CD4-positive, CD25-positive, alpha-beta regulatory T cell (primary cell): Measurements from ENCODE around the gene AATF. TPM values are rescaled to one million over a fixed set of nuclear protein-coding genes. Genes with fewer than 3 reads are reported as not detected.
A peak's percentile ranks its signal among the peaks of the same experiment; 100 is the strongest.

Source experiments
- ATAC-seq, 2 donors: fragments of 150-1000 bp; cut with Tn5 transposase; one replicate each; pipeline ENCODE4 v1.10.0; 2021; ENCODE audit warnings: low read depth in 2 of 2, moderate number of reproducible peaks in 2 of 2, moderate library complexity in 1 of 2
- DNase-seq, 3 donors: peaks; one replicate each; pipeline versions ENCODE4 v3.0.0 to v3.0.0-alpha.2; 2012 to 2022; ENCODE audit warnings: mixed read lengths in 1 of 3
- H3K27ac ChIP-seq: one replicate; pipeline ENCODE4 v1.7.0; 2013; ENCODE audit warnings: mild to moderate bottlenecking, low read length; ENCODE audit not compliant: insufficient read depth, poor library complexity, severe bottlenecking
- H3K27me3 ChIP-seq: one replicate; pipeline ENCODE4 v1.7.0; 2013; ENCODE audit warnings: low read length; ENCODE audit not compliant: control insufficient read depth, insufficient read depth
- H3K36me3 ChIP-seq: one replicate; pipeline ENCODE4 v1.7.0; 2013; ENCODE audit warnings: mild to moderate bottlenecking, low read length, moderate library complexity; ENCODE audit not compliant: control insufficient read depth, insufficient read depth
- H3K4me1 ChIP-seq: 2 replicates; pipeline ENCODE4 v1.7.0; 2013; ENCODE audit warnings: mild to moderate bottlenecking, low read length; ENCODE audit not compliant: insufficient read depth, control insufficient read depth, poor library complexity, severe bottlenecking
- H3K4me3 ChIP-seq: one replicate; pipeline ENCODE4 v1.7.0; 2013; ENCODE audit warnings: low read depth, mild to moderate bottlenecking, low read length, moderate library complexity
- H3K9me3 ChIP-seq, 2 experiments: 1 replicate in 1 of 2; 2 replicates in 1 of 2; pipeline ENCODE4 v1.7.0; 2013; ENCODE audit warnings: low read length in 2 of 2, mild to moderate bottlenecking in 1 of 2, moderate library complexity in 1 of 2; ENCODE audit not compliant: control insufficient read depth in 2 of 2
- H3K27ac Mint-ChIP-seq, 3 donors: one replicate each; pipeline ENCODE4 v1.8.0; 2020 to 2022; ENCODE audit warnings: mild to moderate bottlenecking in 3 of 3, mixed read lengths in 3 of 3, moderate library complexity in 2 of 3
- H3K27me3 Mint-ChIP-seq: one replicate; pipeline ENCODE4 v1.8.0; 2022; ENCODE audit warnings: mild to moderate bottlenecking, mixed read lengths
- H3K36me3 Mint-ChIP-seq: one replicate; pipeline ENCODE4 v1.8.0; 2020; ENCODE audit warnings: mixed read lengths
- H3K4me1 Mint-ChIP-seq, 4 donors: one replicate each; pipeline ENCODE4 v1.8.0; 2020 to 2022; ENCODE audit warnings: mixed read lengths in 4 of 4, mild to moderate bottlenecking in 1 of 4
- H3K4me3 Mint-ChIP-seq, 4 donors: one replicate each; pipeline ENCODE4 v1.8.0; 2020 to 2022; ENCODE audit warnings: mild to moderate bottlenecking in 4 of 4, mixed read lengths in 4 of 4, moderate library complexity in 3 of 4
- H3K9me3 Mint-ChIP-seq, 7 donors: one replicate each; pipeline ENCODE4 v1.8.0; 2020 to 2022; ENCODE audit warnings: mixed read lengths in 7 of 7, mild to moderate bottlenecking in 3 of 7, moderate library complexity in 2 of 7
- polyA plus RNA-seq, 4 donors: library from polyadenylated mRNA; unstranded; fragments of 300-500 nt; fragmentation: Illumina TruSeq; gene quantifications; one replicate each; pipeline ENCODE4 v1.2.3, GENCODE V29; 2021
- total RNA-seq: library from RNA; stranded (reverse); gene quantifications from one replicate; pipeline ENCODE4 v1.2.3, GENCODE V29; 2022

The AATF gene
- total and polyA plus RNA-seq, 5 donors from 2014 or later, result 72.6 to 89.8 (median 83.3) TPM

- H3K27me3 Mint-ChIP-seq, result peaks cover 74% of the 10 kb centered on the region
- H3K9me3 Mint-ChIP-seq, result peaks cover 0 to 5% (median 2%) of the 10 kb centered on the region in 7 donors
- Histone ChIP-seq H3K36me3 (no peaks in the 10 kb centered on the region), H3K27me3 (peaks cover 54% of the 10 kb centered on the region), H3K4me1 (peaks cover 53% of the 10 kb centered on the region), H3K27ac (no peak overlapping the region), H3K4me3 (no peak overlapping the region), H3K9me3 (no peaks in the 10 kb centered on the region)
- ATAC-seq (no peak), DNase-seq (no peak)
- peak overlapping the region in 3 of 4 donors; percentile 3 to 62 (median 13) for H3K4me3 Mint-ChIP-seq
- no peak overlapping the region for H3K27ac Mint-ChIP-seq
- peaks cover 5% of the 10 kb centered on the region for H3K36me3 Mint-ChIP-seq
- peaks cover 16 to 62% (median 33%) of the 10 kb centered on the region in 4 donors for H3K4me1 Mint-ChIP-seq
These were observed 3.6 kb upstream of the AATF start for GRCh38 chr17:36945140-36945539.

GRCh38 chr17:36945959-36946725, 2.6 kb upstream of the AATF start:
- no peak for ATAC-seq
- DNase-seq, result no peak
- Mint-ChIP-seq H3K9me3 (peaks cover 0 to 5% (median 2%) of the 10 kb centered on the region in 7 donors), H3K4me1 (peaks cover 20 to 64% (median 41%) of the 10 kb centered on the region in 4 donors), H3K4me3 (peak overlapping the region in 1 of 4 donors; percentile 97), H3K27ac (no peak overlapping the region), H3K27me3 (peaks cover 64% of the 10 kb centered on the region), H3K36me3 (peaks cover 12% of the 10 kb centered on the region)
- peaks cover 48% of the 10 kb centered on the region for H3K27me3 ChIP-seq
- peaks cover 60% of the 10 kb centered on the region for H3K4me1 ChIP-seq
- no peaks in the 10 kb centered on the region for H3K36me3 ChIP-seq
- no peak overlapping the region for H3K4me3 ChIP-seq
- no peak overlapping the region for H3K27ac ChIP-seq
- H3K9me3 ChIP-seq, result no peaks in the 10 kb centered on the region

- H3K27ac Mint-ChIP-seq, result peak overlapping the region in 2 of 3 donors; percentile 46 to 80
- peaks cover 12% of the 10 kb centered on the region for H3K36me3 Mint-ChIP-seq
- H3K9me3 ChIP-seq, result no peaks in the 10 kb centered on the region
- peaks cover 20 to 64% (median 41%) of the 10 kb centered on the region in 4 donors for H3K4me1 Mint-ChIP-seq
- no peak overlapping the region for H3K4me3 ChIP-seq
- peak overlapping the region in 1 of 4 donors; percentile 97 for H3K4me3 Mint-ChIP-seq
- H3K27me3 ChIP-seq, result peaks cover 43% of the 10 kb centered on the region
- DNase-seq (no peak), ATAC-seq (no peak)
- H3K9me3 Mint-ChIP-seq, result peaks cover 0 to 3% (median 0%) of the 10 kb centered on the region in 7 donors
- peaks cover 63% of the 10 kb centered on the region for H3K4me1 ChIP-seq
- peaks cover 58% of the 10 kb centered on the region for H3K27me3 Mint-ChIP-seq
- no peak overlapping the region for H3K27ac ChIP-seq
- H3K36me3 ChIP-seq, result no peaks in the 10 kb centered on the region
These were observed 2.0 kb upstream of the AATF start for GRCh38 chr17:36946726-36947091.

GRCh38 chr17:36947922-36948716, 635 bp upstream of the AATF start:
- H3K9me3 ChIP-seq, result no peaks in the 10 kb centered on the region
- DNase-seq (no peak), ATAC-seq (no peak)
- H3K4me3 ChIP-seq, result peak overlapping the region; percentile 96
- H3K4me3 Mint-ChIP-seq, result peak overlapping the region; percentile 91 to 97 (median 95)
- H3K4me1 Mint-ChIP-seq, result peaks cover 34 to 76% (median 53%) of the 10 kb centered on the region in 4 donors
- peaks cover 0 to 2% (median 0%) of the 10 kb centered on the region in 7 donors for H3K9me3 Mint-ChIP-seq
- H3K36me3 ChIP-seq, result peaks cover 13% of the 10 kb centered on the region
- H3K27me3 ChIP-seq, result peaks cover 42% of the 10 kb centered on the region
- H3K36me3 Mint-ChIP-seq, result peaks cover 26% of the 10 kb centered on the region
- peak overlapping the region; percentile 84 for H3K27ac ChIP-seq
- peak overlapping the region; percentile 96 to 99 (median 98) for H3K27ac Mint-ChIP-seq
- H3K4me1 ChIP-seq, result peaks cover 60% of the 10 kb centered on the region
- H3K27me3 Mint-ChIP-seq, result peaks cover 55% of the 10 kb centered on the region

- peaks cover 53% of the 10 kb centered on the region for H3K4me1 ChIP-seq
- peak overlapping the region; percentile 91 to 97 (median 95) for H3K4me3 Mint-ChIP-seq
- peaks cover 32% of the 10 kb centered on the region for H3K27me3 ChIP-seq
These were observed 740 bp downstream of the AATF start for GRCh38 chr17:36949461-36949927.

GRCh38 chr17:36950027-36950426, 1.3 kb downstream of the AATF start:
- Histone ChIP-seq H3K9me3 (no peaks in the 10 kb centered on the region), H3K36me3 (peaks cover 32% of the 10 kb centered on the region), H3K27me3 (peaks cover 27% of the 10 kb centered on the region), H3K27ac (no peak overlapping the region), H3K4me1 (peaks cover 49% of the 10 kb centered on the region), H3K4me3 (peak overlapping the region; percentile 96)
- Mint-ChIP-seq H3K36me3 (peaks cover 44% of the 10 kb centered on the region), H3K27me3 (peaks cover 36% of the 10 kb centered on the region), H3K4me3 (peak overlapping the region; percentile 91 to 97 (median 95)), H3K27ac (peak overlapping the region in 2 of 3 donors; percentile 96 to 98), H3K4me1 (peaks cover 45 to 80% (median 55%) of the 10 kb centered on the region in 4 donors), H3K9me3 (peaks cover 0 to 2% (median 0%) of the 10 kb centered on the region in 7 donors)
- ATAC-seq (no peak), DNase-seq (no peak)

More at GRCh38 chr17:36949461-36949927, 740 bp downstream of the AATF start:
- DNase-seq (no peak), ATAC-seq (no peak)
- Histone ChIP-seq H3K9me3 (no peaks in the 10 kb centered on the region), H3K36me3 (peaks cover 27% of the 10 kb centered on the region), H3K4me3 (peak overlapping the region; percentile 96), H3K27ac (peak overlapping the region; percentile 84)
- H3K36me3 Mint-ChIP-seq, result peaks cover 40% of the 10 kb centered on the region
- H3K27me3 Mint-ChIP-seq, result peaks cover 41% of the 10 kb centered on the region
- H3K4me1 Mint-ChIP-seq, result peaks cover 42 to 80% (median 54%) of the 10 kb centered on the region in 4 donors
- H3K27ac Mint-ChIP-seq, result peak overlapping the region in 2 of 3 donors; percentile 96 to 98
- H3K9me3 Mint-ChIP-seq, result peaks cover 0 to 2% (median 0%) of the 10 kb centered on the region in 7 donors

- peaks cover 44% of the 10 kb centered on the region for H3K36me3 ChIP-seq
- peaks cover 15% of the 10 kb centered on the region for H3K27me3 ChIP-seq
- H3K9me3 ChIP-seq, result no peaks in the 10 kb centered on the region
- Mint-ChIP-seq H3K27me3 (peaks cover 26% of the 10 kb centered on the region), H3K4me1 (peaks cover 49 to 81% (median 58%) of the 10 kb centered on the region in 4 donors), H3K27ac (peak overlapping the region in 1 of 3 donors; percentile 15), H3K4me3 (peak overlapping the region; percentile 77 to 97 (median 92)), H3K36me3 (peaks cover 55% of the 10 kb centered on the region), H3K9me3 (peaks cover 0 to 2% (median 0%) of the 10 kb centered on the region in 7 donors)
- H3K27ac ChIP-seq, result no peak overlapping the region
- ATAC-seq (no peak), DNase-seq (no peak)
- peak overlapping the region; percentile 96 for H3K4me3 ChIP-seq
- peaks cover 49% of the 10 kb centered on the region for H3K4me1 ChIP-seq
These were observed 2.5 kb downstream of the AATF start for GRCh38 chr17:36951084-36951789.
